Cerebellar cortex (tissue), 1 donor: ENCODE results near the gene PNPLA7.

ENCODE experiments used
- DNase-seq: peaks from one replicate; pipeline ENCODE4 v3.0.0-alpha.2; 2015; ENCODE audit warnings: low spot score

The PNPLA7 gene

DNA sequence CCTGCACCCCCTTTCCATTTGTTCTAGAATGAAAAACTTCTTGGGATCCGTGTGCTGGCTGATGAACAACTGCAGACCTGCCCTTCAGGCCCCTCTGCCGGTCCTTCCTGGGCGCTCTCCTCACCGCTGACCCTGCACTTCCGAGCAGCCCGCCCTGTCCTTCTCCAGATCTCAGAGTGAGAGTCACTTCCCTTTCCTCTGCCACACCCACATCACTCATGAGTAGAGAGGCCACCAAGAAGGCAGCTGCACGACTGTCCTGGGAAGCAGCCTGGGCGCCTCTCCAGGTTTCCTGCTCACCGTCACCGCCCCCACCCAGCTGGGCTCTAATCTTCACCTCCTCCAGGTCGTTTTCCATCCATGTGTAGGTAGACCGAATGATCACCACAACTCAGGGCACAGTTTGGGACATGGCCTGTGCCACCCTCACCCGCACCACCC is 56.1 kb downstream of the PNPLA7 start:
- DNase-seq: no peak

DNA sequence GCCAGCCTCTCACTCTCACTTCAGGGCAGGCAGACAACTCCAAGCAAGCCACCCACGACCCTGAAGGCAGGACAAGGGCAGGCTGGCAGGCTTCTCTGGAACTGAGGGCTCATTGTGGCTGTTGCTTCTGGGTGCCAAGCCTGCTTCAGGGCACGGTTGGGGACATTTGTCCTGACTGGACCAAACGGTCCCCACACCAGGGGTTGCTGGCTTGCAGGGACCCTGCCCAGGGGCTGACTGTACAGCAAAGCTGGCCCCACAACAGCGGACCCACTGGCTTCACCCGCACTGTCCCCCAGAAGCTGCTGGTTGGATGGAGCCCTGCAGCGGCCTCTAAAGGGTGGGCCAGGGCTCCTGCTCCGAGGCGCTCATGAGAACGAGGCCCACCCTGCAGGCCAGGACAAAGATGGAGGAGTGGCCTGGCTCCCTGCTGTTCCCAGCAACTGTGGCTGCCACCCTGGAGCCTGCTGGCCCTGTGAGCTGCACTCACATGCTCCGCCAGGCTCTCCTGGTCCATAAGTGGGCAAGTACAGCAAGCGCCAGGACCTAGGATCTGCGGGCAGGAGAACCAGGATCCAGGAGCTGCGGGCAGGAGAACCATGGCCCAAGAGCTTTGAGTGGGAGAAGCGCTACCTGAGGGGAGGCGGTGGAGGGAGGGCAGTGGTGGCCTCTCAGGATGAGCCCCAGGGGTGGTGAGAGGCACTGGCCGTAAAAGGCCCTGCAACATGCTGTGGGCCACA is 56.7 kb downstream of the PNPLA7 start:
- DNase-seq: no peak

GRCh38 chr9:137492464-137493363 is 57.5 kb downstream of the PNPLA7 start:
- peak; percentile 16 for DNase-seq

- DNase-seq: no peak
Observed at GRCh38 chr9:137491735-137492432, 58.3 kb downstream of the PNPLA7 start.

GRCh38 chr9:137490532-137491186 is 59.5 kb downstream of the PNPLA7 start:
- no peak for DNase-seq

DNA sequence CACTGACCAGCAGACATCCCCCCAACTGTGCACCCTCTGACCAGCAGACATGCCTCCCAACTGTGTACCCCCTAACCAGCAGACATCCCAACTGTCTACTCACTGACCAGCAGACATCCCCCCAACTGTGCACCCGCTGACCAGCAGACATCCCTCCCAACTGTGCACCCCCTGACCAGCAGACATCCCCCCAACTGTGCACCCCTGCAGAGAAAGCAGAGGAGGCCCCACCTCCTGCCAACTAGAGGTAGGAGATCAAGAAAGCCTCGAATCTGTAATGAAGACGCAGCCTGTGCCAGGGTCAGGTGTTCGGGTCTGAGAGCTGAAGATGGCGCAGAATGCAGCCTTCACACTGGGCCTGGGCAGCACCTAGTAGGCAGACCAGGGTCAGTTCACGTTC is 61.3 kb downstream of the PNPLA7 start:
- no peak for DNase-seq

DNA sequence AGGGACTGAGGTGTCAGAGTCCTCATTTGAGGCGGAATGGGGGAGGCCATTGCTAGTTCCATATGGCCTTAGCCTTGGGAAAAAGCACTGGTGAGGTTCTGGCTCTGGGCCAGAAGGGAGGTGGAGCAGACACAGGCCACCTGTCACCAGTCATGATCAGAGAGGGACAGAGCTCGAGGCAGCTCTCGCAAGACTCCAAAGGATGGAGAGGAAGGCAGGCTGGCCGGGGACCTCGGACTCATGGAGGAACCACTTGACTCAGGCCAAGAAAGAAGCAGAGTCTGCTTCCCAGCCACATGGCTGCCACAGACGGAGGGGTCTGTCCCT is 61.9 kb downstream of the PNPLA7 start:
- peak; percentile 90 for DNase-seq

DNA sequence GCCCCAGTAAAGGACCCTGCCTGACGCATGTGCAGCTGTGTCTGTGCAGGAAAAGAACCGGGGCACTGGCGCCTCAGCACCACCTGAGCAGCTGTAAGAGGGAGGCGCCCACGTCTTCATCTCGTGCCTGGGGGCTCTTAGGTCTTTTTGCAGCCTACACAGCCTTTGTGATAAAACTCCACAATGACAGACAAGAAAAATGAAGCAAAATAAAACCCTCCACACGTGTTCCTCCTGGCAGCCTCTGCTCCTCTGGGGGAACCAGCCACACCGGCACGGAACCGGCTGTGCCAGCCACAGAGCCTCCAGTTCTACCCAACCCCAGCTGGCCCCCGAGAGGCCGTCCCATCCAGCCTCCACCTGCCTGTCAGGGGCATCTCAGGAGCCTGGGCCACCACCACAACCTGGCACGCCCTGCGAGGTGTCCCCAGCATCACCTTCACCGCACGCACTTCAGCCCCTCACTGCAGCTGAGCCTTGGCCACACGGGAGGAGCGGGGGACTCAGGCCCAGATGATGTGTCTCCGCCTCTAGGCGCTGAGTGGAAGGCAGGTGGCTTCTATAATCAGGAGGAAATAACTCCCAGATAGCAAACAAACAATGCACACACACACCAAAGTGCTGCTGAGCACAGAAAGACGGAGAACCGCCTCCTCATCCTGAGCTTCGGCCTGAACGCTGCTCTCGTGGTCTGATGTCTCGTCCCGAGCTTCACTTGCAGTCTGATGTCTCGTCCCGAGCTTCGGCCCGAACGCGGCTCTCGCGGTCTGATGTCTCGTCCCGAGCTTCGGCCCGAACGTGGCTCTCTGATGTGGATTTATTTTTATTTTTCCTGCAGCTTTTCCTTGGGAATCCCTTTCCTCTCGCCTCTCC is 62.5 kb downstream of the PNPLA7 start:
- no peak for DNase-seq

GRCh38 chr9:137486545-137487453 is 63.4 kb downstream of the PNPLA7 start:
- DNase-seq: peak; percentile 58

DNA sequence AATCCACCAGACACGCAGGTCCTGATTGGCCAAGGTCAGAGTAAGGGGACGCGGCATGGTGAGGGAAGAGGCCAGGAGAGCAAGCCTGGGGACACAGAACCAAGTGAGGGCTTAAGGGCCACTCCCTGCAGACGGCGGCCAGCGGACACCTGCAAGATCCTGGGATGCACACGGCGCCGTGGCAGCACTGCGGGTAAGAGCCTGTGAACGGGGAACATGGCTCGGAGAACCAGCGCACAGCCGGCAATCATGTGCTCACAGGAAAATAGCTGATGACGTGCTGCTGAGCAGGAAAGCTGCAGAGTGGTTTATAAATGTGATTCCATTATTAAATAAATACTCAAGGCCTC is 64.1 kb downstream of the PNPLA7 start:
- no peak for DNase-seq

DNA sequence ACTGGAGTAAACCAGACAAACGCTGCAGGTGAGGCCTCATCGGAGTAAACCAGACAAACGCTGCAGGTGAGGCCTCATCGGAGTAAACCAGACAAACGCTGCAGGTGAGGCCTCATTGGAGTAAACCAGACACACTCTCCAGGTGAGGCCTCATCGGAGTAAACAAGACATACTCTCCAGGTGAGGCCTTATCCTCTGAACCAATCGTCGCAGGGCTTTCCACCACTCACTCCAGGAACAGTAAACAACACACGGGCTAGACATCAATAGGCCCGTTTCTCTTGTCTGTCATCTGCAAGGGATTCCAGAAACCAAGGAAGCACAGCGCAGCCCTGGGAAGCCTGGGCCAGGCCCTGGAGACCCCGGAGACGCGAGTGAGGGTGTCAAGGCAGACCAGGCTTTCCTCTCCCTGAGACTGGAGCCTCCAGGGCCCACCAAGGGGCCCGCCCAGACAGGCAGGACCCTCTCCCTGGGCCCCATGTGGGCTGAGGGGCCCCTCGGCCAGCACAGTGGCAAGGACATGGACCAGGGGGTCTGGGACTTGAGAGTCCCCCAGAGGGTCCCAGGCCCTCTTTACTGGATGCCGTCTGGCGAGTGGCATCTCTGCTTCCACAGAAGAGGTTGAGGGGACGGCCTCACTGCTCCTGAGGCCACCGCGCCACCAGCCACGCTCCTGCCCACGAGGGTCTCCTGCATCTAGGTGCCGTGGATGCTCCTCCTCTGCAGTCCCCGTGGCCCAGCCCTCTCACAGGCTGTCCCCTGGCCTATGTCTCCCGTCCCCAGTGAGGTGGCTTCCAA is 64.7 kb downstream of the PNPLA7 start:
- no peak for DNase-seq

- no peak for DNase-seq
Observed at GRCh38 chr9:137484551-137485315, 65.5 kb downstream of the PNPLA7 start.

DNA sequence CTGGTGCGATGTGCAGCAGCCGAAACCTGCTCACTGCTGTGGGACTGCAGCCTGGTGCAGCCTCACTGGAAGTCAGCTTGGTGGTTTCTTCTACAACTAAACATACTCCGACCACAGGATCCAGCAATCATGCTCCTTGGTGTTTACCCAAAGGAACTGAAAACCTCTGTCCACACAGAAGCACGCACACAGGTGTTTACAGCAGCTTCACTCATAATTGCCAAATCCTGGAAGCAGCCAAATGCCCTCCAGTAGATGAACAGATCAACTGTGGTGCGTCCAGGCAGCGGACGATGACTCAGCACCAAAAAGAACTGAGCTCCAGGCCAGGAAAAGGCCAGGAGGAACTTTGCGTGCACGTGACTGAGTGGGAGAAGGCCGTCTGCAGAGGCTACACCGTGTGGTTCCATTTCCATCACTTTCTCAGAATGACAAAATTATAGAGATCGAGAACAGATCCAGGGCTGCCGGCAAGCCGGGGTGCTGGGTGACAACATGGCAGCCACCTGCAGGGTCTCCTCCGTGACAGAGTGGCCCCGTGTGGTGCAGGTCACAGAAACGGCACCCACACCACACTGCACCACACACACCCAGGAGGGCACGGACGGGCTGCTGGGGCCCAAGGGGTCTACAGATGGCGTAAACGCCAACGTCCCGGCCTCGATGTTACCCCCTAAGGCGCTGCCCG is 68.0 kb downstream of the PNPLA7 start:
- DNase-seq: no peak

DNA sequence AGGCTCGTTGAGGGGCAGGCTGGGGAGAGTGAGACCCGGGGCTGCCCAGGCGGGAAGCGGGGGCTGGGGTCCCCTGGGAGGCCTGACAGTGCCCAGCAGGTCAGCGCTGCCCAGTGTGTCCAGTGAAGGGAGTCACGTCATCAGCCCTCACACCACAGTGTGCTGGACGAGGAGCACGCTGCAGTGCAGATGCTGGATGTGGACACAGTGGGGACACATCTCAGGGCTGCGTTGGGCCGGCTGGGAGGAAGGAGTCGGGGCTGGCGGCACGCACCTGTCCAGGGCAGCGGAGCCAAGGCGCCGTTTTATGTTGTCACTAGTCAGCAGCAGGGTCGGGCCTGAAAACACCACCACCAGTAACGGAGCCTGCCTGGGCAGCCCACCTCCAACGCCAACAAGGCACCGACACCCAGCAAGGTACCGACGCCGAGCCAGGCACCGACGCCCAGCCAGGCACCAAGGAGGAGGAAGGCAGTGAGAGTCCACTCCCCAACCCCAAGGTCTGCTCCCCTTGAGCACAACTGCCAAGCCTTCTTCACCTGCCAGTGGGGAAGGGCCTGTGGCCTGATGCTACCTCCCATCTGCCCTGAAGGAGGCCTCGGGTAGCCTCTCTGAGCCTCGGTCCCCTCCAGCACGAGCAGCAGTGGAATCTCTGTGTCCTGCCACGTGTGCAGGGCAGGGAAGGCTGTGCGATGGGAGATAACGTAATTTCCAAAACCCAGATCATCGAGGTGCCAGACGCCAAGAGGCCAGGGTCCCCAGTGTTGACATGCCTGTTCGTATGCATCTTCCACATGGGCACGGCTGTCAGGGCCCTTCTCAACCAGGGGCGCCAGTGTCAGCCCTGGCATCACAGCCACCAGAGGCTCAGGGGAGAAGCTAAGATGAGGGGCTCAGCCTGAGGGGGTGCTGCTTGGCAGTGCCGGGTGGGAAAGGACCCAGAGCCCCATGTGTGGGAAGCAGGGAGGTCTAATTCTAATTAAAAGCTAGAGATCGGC is 69.2 kb downstream of the PNPLA7 start:
- no peak for DNase-seq

DNA sequence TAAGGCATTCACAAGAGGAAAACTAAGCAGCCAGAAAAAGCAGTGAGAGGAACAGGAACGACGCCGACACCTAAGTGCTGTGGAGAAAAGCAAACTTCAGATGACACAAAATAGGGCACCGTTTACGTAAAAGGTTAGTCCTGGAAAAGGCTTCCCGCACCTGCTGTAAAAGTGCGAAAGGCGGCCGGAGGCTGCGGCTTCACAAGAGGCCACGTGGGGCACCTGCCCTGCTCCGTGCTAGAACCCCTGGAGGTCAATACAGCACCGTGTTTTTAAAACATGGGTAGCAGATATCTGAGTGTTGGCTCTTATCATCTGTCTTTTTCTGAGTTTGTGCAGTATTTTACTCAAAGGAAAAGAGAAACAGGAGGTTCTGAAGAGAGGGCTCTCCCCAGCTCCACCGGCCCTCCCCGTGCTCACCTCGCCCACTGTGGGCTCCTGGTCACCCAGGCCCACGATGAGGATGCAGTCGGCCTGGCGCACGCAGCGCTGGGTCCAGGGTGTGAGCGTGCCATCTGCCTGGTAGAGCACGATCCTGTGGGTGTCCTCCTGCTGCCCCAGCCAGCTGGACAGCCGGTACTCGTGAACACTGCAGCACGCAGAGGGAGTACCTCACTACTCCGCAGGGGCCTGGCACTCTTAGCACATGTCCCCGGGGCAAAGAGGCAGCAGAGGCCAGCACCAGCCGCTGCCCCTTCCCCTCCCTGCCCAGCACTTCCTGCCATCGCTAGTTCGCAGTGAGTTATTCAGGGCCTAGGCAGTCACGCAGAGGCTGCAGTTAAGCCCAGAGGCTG is 70.1 kb downstream of the PNPLA7 start:
- peak; percentile 48 for DNase-seq
